Measurements from ENCODE around the gene ABCB7.

DNA sequence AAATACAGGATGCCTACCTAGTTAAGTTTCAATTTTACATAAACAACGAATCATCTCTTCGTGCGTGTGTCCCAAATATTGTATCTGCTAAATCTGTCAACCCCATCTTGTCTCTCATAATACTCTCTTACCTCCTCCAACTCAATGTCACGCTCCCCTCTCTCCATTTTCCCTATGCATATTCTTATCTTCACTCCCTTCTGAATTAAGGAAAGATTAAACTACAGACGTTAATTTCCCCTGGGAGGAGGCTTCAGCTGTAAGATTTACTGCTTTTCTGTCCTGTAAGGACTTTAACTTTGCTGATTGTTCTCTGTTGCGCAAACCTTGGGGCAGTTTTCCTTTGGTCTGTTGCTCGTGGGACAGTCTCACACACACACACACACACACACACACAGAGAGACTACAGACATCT is 455 bp upstream of the ABCB7 start:
- TF ChIP-seq, protein P1, sequence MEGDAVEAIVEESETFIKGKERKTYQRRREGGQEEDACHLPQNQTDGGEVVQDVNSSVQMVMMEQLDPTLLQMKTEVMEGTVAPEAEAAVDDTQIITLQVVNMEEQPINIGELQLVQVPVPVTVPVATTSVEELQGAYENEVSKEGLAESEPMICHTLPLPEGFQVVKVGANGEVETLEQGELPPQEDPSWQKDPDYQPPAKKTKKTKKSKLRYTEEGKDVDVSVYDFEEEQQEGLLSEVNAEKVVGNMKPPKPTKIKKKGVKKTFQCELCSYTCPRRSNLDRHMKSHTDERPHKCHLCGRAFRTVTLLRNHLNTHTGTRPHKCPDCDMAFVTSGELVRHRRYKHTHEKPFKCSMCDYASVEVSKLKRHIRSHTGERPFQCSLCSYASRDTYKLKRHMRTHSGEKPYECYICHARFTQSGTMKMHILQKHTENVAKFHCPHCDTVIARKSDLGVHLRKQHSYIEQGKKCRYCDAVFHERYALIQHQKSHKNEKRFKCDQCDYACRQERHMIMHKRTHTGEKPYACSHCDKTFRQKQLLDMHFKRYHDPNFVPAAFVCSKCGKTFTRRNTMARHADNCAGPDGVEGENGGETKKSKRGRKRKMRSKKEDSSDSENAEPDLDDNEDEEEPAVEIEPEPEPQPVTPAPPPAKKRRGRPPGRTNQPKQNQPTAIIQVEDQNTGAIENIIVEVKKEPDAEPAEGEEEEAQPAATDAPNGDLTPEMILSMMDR (IDR thresholded peaks at IDR 0.05; ENCODE audit: low read depth, low read length) = no peak
- TF ChIP-seq, protein P2, sequence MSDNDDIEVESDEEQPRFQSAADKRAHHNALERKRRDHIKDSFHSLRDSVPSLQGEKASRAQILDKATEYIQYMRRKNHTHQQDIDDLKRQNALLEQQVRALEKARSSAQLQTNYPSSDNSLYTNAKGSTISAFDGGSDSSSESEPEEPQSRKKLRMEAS (IDR thresholded peaks at IDR 0.05; ENCODE audit: low read depth, low read length) = no peak

Measured in NB4 (cell line).